Pancreas (tissue), 10 donors: ENCODE measurements around the gene TUT4. TPM values are rescaled to one million over a fixed set of nuclear protein-coding genes. Genes with fewer than 3 reads are reported as not detected.

Experiments used
- ATAC-seq, 4 donors: fragments of 200-7000 bp; cut with Tn5 transposase; one replicate each; pipeline versions ENCODE4 v1.8.0 to v1.9.1; 2020; ENCODE audit warnings: mild to moderate bottlenecking in 4 of 4, moderate library complexity in 4 of 4
- DNase-seq, 6 donors: peaks; one replicate each; pipeline ENCODE4 v3.0.0-alpha.2; 2020
- FAIRE-seq: peaks from 2 replicates; lab custom pipeline; 2012; peaks lifted over from hg19 to GRCh38; lab: Jason Lieb, UNC
- H3K27ac ChIP-seq, 4 donors: fragments of 200-600 bp; sonication (generic); 1 replicate in 3 of 4; 2 replicates in 1 of 4; pipeline versions ENCODE4 v1.5.0 to v1.8.0; 2020
- H3K27me3 ChIP-seq, 4 donors: fragments of 200-600 bp; one replicate each; pipeline ENCODE4 v1.8.0; 2021
- H3K36me3 ChIP-seq, 3 donors: fragments of 200-600 bp; sonication (generic) in 1 of 3; one replicate each; pipeline versions ENCODE4 v1.5.0 to v1.8.0; 2020 to 2021
- H3K4me1 ChIP-seq, 3 donors: fragments of 200-600 bp; one replicate each; pipeline ENCODE4 v1.8.0; 2021
- H3K4me3 ChIP-seq, 4 donors: fragments of 200-600 bp; sonication (generic) in 2 of 4; one replicate each; pipeline versions ENCODE4 v1.5.0 to v1.8.0; 2020 to 2021
- H3K9me3 ChIP-seq, 4 donors: fragments of 200-600 bp; one replicate each; pipeline ENCODE4 v1.8.0; 2021
- CTCF ChIP-seq, 4 donors: fragments of 200-600 bp; sonication (generic) in 3 of 4; IDR thresholded peaks; one replicate each; pipeline versions ENCODE4 v1.5.0 to v1.8.0; 2021; ENCODE audit warnings: antibody characterized with exemption in 4 of 4
- WGBS, 2 donors: extraction: QIAGEN DNeasy Blood & Tissue Kit; methylation state at CpG; one replicate each; pipeline ENCODE4 v1.1.7; 2013; 5-methylcytosine and 5-hydroxymethylcytosine counted together
- intact Hi-C, 3 donors: fragments of 100-400 bp; cut with DNase I; formaldehyde crosslinking; loops; one replicate each; pipeline versions ENCODE4 v1.11.1 to v1.14.2; 2022
- polyA plus RNA-seq, 2 donors: library from polyadenylated mRNA; stranded (reverse); fragments of 200-250 nt; gene quantifications; one replicate each; pipeline ENCODE4 v1.2.3, GENCODE V29; 2013
- total RNA-seq, 6 donors: library from RNA; stranded (reverse); fragmentation: NEBNext Ultra II Directional in 4 of 6; extraction: Animal tissue kit (Norgen Biotek cat#: 25700) in 4 of 6; gene quantifications; one replicate each; pipeline versions ENCODE4 v1.2.1 to v1.2.4, GENCODE V29; 2021 to 2023
- donor health status: healthy with polysubstance abuse.
- donor health status: DM: no; HTN: no; CAD: no; lungs with moderate emphysema.
- donor health status: DM: no; HTN: no; CAD: no.
- donor health status: control.
- donor health status: control.
- donor health status: Bipolar disorder and iron deficiency.
- donor health status: DM: yes; HTN: yes; CAD: no.
- donor health status: DM: no; HTN: no; CAD: no.
- donor health status: DM: no; HTN: no; CAD: no.
- donor health status: DM: yes; HTN: yes; CAD: no.

The TUT4 gene
- total and polyA plus RNA-seq, 8 donors, result 17.4 to 40.8 (median 24.1) TPM

DNA sequence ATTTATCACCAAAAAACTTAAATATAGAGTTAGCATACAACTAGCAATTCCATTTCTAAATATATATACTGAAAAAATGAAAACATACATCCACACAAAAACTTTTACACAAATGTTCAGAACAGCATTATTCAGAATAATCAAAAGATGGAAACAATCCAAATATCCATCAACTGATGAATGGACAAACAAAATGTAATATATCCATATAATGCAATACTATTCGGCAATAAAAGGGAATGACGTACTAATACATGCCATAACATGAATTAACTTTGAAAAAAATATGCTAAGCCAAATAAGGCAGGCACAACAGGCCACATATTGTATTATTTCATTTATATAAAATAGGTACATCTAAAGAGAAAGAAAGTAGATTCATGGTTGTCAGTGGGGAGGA, 33.9 kb downstream of the TUT4 start:
- WGBS, 2 donors, result 97% methylated on average over 2 of the region's 2 CpGs

DNA sequence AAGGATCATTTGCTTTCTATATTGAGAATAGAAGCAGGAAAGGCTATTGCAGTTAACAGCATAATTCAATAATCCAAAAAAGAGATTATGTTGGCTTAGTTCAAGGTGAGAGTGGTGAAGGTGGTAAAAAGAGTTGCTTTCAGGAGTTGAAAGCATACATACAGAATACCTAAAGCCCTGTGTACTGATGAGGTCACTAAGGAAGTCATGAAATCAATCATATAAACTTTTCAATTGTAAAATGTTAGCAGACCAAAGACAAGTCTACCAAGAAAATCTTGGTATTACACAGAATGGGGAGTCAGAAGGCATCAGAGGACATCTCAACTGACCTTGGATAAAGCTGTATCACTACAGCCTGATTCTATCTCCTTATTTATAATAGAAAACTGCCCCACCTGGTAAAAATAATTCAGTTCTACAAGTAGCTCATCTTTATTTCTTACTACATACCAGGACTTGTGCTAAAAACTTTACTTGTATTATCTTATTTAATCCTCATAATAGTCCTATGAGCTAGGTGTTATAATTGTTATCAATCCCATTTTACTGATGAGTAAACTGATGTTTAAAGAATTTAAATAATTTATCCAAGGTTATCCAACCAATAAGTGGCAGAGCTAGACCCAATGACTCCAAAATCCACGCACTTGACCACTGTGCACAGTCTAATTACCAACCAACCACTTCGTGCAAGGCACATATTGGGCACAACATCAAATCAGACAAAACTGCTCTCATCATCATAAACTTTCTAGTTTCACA, 40.9 kb downstream of the TUT4 start:
- H3K27ac ChIP-seq, result no peak overlapping the region
- no peak for TF ChIP-seq CTCF (IDR thresholded peaks at IDR 0.05)
- no peaks in the 10 kb centered on the region for H3K4me1 ChIP-seq
- WGBS, 2 donors, result 91 to 96% methylated on average over 2 of the region's 2 CpGs
- H3K4me3 ChIP-seq, result no peak overlapping the region
- intact Hi-C loops, result no loop called here
- FAIRE-seq (no peak), ATAC-seq (no peak), DNase-seq (no peak)
- peaks cover 0 to 4% (median 0%) of the 10 kb centered on the region in 3 donors for H3K36me3 ChIP-seq
- no peaks in the 10 kb centered on the region for H3K9me3 ChIP-seq
- no peaks in the 10 kb centered on the region for H3K27me3 ChIP-seq

More for the DNA sequence above, 33.9 kb downstream of the TUT4 start:
- Histone ChIP-seq H3K4me1 (no peaks in the 10 kb centered on the region), H3K27me3 (no peaks in the 10 kb centered on the region), H3K9me3 (no peaks in the 10 kb centered on the region), H3K4me3 (no peak overlapping the region), H3K27ac (no peak overlapping the region), H3K36me3 (peaks cover 0 to 4% (median 0%) of the 10 kb centered on the region in 3 donors)
- no peak for ATAC-seq
- DNase-seq, result no peak
- intact Hi-C loops, result no loop called here
- no peak for TF ChIP-seq CTCF (IDR thresholded peaks at IDR 0.05)
- FAIRE-seq, result no peak

GRCh38 chr1:52511439-52511838, 41.5 kb downstream of the TUT4 start:
- no peak for ATAC-seq
- Histone ChIP-seq H3K4me3 (no peak overlapping the region), H3K27me3 (no peaks in the 10 kb centered on the region), H3K4me1 (no peaks in the 10 kb centered on the region), H3K27ac (no peak overlapping the region), H3K36me3 (peaks cover 0 to 4% (median 0%) of the 10 kb centered on the region in 3 donors), H3K9me3 (no peaks in the 10 kb centered on the region)
- WGBS, 2 donors, result 91 to 92% methylated on average over 2 of the region's 2 CpGs
- no peak for TF ChIP-seq CTCF (IDR thresholded peaks at IDR 0.05)
- no peak for FAIRE-seq
- intact Hi-C loops, result no loop called here
- no peak for DNase-seq

DNA sequence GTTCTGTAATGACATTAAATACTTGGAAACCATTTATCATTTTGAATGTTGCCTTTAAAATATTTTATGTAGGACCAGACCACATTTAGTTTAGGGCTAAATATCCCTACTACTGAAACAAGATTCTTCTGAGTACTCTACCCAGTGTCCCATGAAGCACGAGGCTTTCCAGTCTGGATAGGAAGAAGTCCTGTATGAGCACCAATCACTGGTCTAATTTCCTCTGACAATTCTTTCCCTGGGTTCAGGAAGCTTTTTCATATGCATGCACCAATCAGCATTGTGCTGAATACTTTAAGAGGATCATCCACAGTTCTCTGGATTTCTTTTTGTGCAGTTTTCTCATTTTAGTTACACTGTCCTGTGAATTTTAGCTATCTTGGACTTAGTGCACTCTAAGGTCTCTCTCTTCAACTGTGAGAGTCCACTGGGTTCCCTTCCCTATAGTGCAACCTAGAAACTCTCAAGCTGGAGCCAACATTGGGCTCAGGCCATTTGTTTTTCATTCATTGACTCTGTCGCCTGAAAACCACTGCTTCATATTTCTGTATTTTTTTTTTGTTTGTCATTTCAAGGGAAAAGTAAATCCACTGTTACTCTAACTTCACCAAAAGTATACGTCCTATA, 45.9 kb downstream of the TUT4 start:
- H3K27ac ChIP-seq, result no peak overlapping the region
- H3K27me3 ChIP-seq, result no peaks in the 10 kb centered on the region
- TF ChIP-seq CTCF (IDR thresholded peaks at IDR 0.05), result no peak
- H3K36me3 ChIP-seq, result peaks cover 0 to 6% (median 0%) of the 10 kb centered on the region in 3 donors
- H3K4me1 ChIP-seq, result no peaks in the 10 kb centered on the region
- no peaks in the 10 kb centered on the region for H3K9me3 ChIP-seq
- 78 to 96% methylated on average over 3 of the region's 3 CpGs for WGBS, 2 donors
- no peak for FAIRE-seq
- intact Hi-C loops, result no loop called here
- no peak overlapping the region for H3K4me3 ChIP-seq
- no peak for DNase-seq
- ATAC-seq, result no peak

- 92 to 97% methylated on average over 3 of the region's 3 CpGs for WGBS, 2 donors
- intact Hi-C loops, result no loop called here
- Histone ChIP-seq H3K9me3 (no peaks in the 10 kb centered on the region), H3K27ac (no peak overlapping the region), H3K4me1 (no peaks in the 10 kb centered on the region), H3K27me3 (no peaks in the 10 kb centered on the region), H3K36me3 (peaks cover 0 to 6% (median 0%) of the 10 kb centered on the region in 3 donors), H3K4me3 (no peak overlapping the region)
- no peak for TF ChIP-seq CTCF (IDR thresholded peaks at IDR 0.05)
- ATAC-seq, result no peak
- no peak for DNase-seq
- FAIRE-seq, result no peak
Measured at GRCh38 chr1:52506349-52506748, 46.5 kb downstream of the TUT4 start.
